Testis (tissue), 3 donors: ENCODE measurements around the gene HYAL3. TPM values are rescaled to one million over a fixed set of nuclear protein-coding genes. Genes with fewer than 3 reads are reported as not detected.

ENCODE experiments used
- DNase-seq: peaks from one replicate; pipeline ENCODE4 v3.0.0-alpha.2; 2019
- H3K27ac ChIP-seq, 2 donors: fragments of 200-600 bp; sonication (generic); one replicate each; pipeline ENCODE4 v1.5.1; 2019
- H3K27me3 ChIP-seq: fragments of 200-600 bp; sonication (generic); one replicate; pipeline ENCODE4 v1.5.1; 2019
- H3K36me3 ChIP-seq: fragments of 200-600 bp; sonication (generic); one replicate; pipeline ENCODE4 v1.5.1; 2017; ENCODE audit warnings: low read depth; ENCODE audit errors: missing control alignments
- H3K4me1 ChIP-seq: fragments of 200-600 bp; sonication (generic); one replicate; pipeline ENCODE4 v1.5.1; 2019
- H3K4me3 ChIP-seq, 2 donors: fragments of 200-600 bp; sonication (generic); one replicate each; pipeline ENCODE4 v1.5.1; 2017 to 2019
- H3K9me3 ChIP-seq: fragments of 200-600 bp; sonication (generic); one replicate; pipeline ENCODE4 v1.5.1; 2017
- CTCF ChIP-seq, 3 experiments: fragments of 450-650 bp in 2 of 3; fragments of 200-600 bp in 1 of 3; sonication (generic) in 1 of 3; IDR thresholded peaks; one replicate each; pipeline ENCODE4 v1.5.1; 2016 to 2019; ENCODE audit warnings: antibody characterized with exemption in 3 of 3, mild to moderate bottlenecking in 2 of 3, moderate library complexity in 1 of 3
- POLR2A ChIP-seq: fragments of 450-650 bp; IDR thresholded peaks from one replicate; pipeline ENCODE4 v1.6.1; 2017; ENCODE audit warnings: antibody characterized with exemption, mild to moderate bottlenecking, moderate library complexity
- WGBS, 2 donors: methylation state at CpG; one replicate each; pipeline ENCODE4 v1.1.5; 2018; 5-methylcytosine and 5-hydroxymethylcytosine counted together
- intact Hi-C: fragments of 100-400 bp; cut with DNase I; formaldehyde crosslinking; loops from one replicate; pipeline ENCODE4 v1.15.1; 2023; ENCODE audit warnings: low total_unique reads
- polyA plus RNA-seq: library from polyadenylated mRNA; stranded (reverse); fragments of 350-450 nt; fragmentation: Illumina TruSeq; extraction: RNeasy Lipid Tissue Mini Kit (QIAGEN cat#74804); gene quantifications from one replicate; pipeline ENCODE4 v1.2.3, GENCODE V29; 2014; ENCODE audit warnings: low read depth, low replicate concordance; ENCODE audit not compliant: insufficient read depth
- total RNA-seq, 2 donors: library from RNA; depleted of rRNA; stranded (reverse); fragments of >200 nt; gene quantifications; one replicate each; pipeline ENCODE4 v1.2.3, GENCODE V29; 2016

The HYAL3 gene
- total and polyA plus RNA-seq, 3 donors from 2014 or later: 13.8 to 27.9 (median 25.2) TPM

- DNase-seq: no peak
Observed at GRCh38 chr3:50323092-50323600, 23.9 kb upstream of the HYAL3 start.

GRCh38 chr3:50322386-50323091 is 23.3 kb upstream of the HYAL3 start, which contains the start of gene HYAL2:
TSS of gene HYAL2 (minus strand) at chr3:50322745. CDS start at chr3:50320489, 2,256 bp downstream.
- peak; percentile 64 for DNase-seq
- H3K36me3 ChIP-seq: no peaks in the 10 kb centered on the region
- no peak for TF ChIP-seq CTCF (IDR thresholded peaks at IDR 0.05)
- no peak for TF ChIP-seq POLR2A
- no peaks in the 10 kb centered on the region for H3K9me3 ChIP-seq
- peaks cover 52% of the 10 kb centered on the region for H3K4me1 ChIP-seq
- peak within 1 kb of the TSS; percentile 93 to 96 for H3K27ac ChIP-seq
- peak within 1 kb of the TSS; percentile 76 to 82 for H3K4me3 ChIP-seq
- WGBS, 2 donors: 3 to 8% methylated on average over 6 to 31 of the region's 31 CpGs
- no peaks in the 10 kb centered on the region for H3K27me3 ChIP-seq
- intact Hi-C loops: loop anchor here (10.0 kb wide), 1 partner anchor 68 kb away; no protein-coding TSS in a partner anchor

More at GRCh38 chr3:50323092-50323600, 23.9 kb upstream of the HYAL3 start:
- TF ChIP-seq CTCF (IDR thresholded peaks at IDR 0.05) (no peak), POLR2A (no peak)
- no peaks in the 10 kb centered on the region for H3K36me3 ChIP-seq
- WGBS, 2 donors: 25 to 31% methylated on average over 4 of the region's 4 CpGs
- no peaks in the 10 kb centered on the region for H3K27me3 ChIP-seq
- peak overlapping the region; percentile 93 to 96 for H3K27ac ChIP-seq
- H3K4me1 ChIP-seq: peaks cover 48% of the 10 kb centered on the region
- no peak overlapping the region for H3K4me3 ChIP-seq
- H3K9me3 ChIP-seq: no peaks in the 10 kb centered on the region
- intact Hi-C loops: loop anchor here (10.0 kb wide), 1 partner anchor 68 kb away; no protein-coding TSS in a partner anchor

- H3K27me3 ChIP-seq: no peaks in the 10 kb centered on the region
- peak overlapping the region; percentile 93 to 96 for H3K27ac ChIP-seq
- DNase-seq: no peak
- 0 to 8% methylated on average over 4 to 14 of the region's 14 CpGs for WGBS, 2 donors
- H3K4me1 ChIP-seq: peaks cover 52% of the 10 kb centered on the region
- peak overlapping the region; percentile 76 to 82 for H3K4me3 ChIP-seq
- intact Hi-C loops: loop anchor here (10.0 kb wide), 1 partner anchor 67 kb away; no protein-coding TSS in a partner anchor
- H3K9me3 ChIP-seq: no peaks in the 10 kb centered on the region
- TF ChIP-seq POLR2A (no peak), CTCF (IDR thresholded peaks at IDR 0.05) (no peak)
- H3K36me3 ChIP-seq: no peaks in the 10 kb centered on the region
Observed at GRCh38 chr3:50322115-50322385, 22.8 kb upstream of the HYAL3 start.

GRCh38 chr3:50321336-50322114 is 22.3 kb upstream of the HYAL3 start:
- H3K4me1 ChIP-seq: peaks cover 53% of the 10 kb centered on the region
- intact Hi-C loops: loop anchor here (10.0 kb wide), 1 partner anchor 67 kb away; no protein-coding TSS in a partner anchor
- no peaks in the 10 kb centered on the region for H3K9me3 ChIP-seq
- peak; percentile 91 for DNase-seq
- WGBS, 2 donors: 0% methylated on average over 10 to 57 of the region's 59 CpGs
- H3K36me3 ChIP-seq: no peaks in the 10 kb centered on the region
- H3K4me3 ChIP-seq: peak overlapping the region; percentile 76 to 82
- no peaks in the 10 kb centered on the region for H3K27me3 ChIP-seq
- TF ChIP-seq POLR2A (no peak), CTCF (IDR thresholded peaks at IDR 0.05) (peak; percentile 45 to 65 (median 51))
- peak overlapping the region; percentile 93 to 96 for H3K27ac ChIP-seq
